Cardiac fibroblast (primary cell): ENCODE measurements around the gene ADAT1.

Source experiments
- DNase-seq, 2 donors: peaks; one replicate each; pipeline versions ENCODE4 v3.0.0 to v3.0.0-alpha.2; 2010; ENCODE audit warnings: low read depth in 2 of 2
- H3K4me3 ChIP-seq, 2 donors: replicated peaks in 1 of 2; 1 replicate in 1 of 2; 2 replicates in 1 of 2; pipeline ENCODE4 v1.5.1; 2011; ENCODE audit warnings: low read depth in 2 of 2, low read length in 2 of 2, mild to moderate bottlenecking in 2 of 2, moderate library complexity in 1 of 2
- TF ChIP-seq, protein P1 (sequence below): IDR thresholded peaks from one replicate; pipeline ENCODE4 v1.5.1; 2011; ENCODE audit warnings: low read depth, mild to moderate bottlenecking, low read length, inconsistent platforms

The ADAT1 gene

DNA sequence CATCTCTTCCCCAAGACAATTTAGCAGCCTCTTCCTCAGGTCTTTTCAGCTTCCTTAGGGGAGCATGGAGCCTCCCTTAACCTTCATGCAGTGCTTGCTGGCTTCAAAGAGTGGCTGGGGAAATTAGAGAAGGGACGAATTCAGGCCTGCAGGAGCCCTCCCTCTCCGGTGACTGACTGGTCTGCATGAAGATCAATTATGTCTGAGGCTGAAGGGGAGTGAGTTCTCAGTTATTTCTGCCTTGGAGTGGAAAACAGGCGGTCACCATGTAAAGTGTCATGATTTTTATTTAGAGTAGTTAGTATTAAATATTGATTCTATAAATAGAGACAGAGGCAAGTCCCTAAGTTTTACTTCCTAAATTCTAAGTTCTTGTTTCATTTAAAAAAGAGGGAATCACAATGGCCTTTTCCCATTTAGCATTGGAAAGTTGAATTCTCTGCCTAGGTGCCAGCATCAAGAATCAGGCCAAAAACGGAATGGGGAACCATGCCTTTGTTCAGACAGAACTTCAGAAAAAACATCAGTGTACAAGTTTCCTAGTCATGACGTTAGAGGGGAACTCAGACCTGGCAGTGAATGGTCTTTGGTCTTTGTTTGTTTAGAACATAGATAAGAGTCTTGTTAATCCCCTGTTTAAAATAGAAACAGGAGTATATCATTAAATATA is 52.5 kb downstream of the ADAT1 start:
- TF ChIP-seq, protein P1, sequence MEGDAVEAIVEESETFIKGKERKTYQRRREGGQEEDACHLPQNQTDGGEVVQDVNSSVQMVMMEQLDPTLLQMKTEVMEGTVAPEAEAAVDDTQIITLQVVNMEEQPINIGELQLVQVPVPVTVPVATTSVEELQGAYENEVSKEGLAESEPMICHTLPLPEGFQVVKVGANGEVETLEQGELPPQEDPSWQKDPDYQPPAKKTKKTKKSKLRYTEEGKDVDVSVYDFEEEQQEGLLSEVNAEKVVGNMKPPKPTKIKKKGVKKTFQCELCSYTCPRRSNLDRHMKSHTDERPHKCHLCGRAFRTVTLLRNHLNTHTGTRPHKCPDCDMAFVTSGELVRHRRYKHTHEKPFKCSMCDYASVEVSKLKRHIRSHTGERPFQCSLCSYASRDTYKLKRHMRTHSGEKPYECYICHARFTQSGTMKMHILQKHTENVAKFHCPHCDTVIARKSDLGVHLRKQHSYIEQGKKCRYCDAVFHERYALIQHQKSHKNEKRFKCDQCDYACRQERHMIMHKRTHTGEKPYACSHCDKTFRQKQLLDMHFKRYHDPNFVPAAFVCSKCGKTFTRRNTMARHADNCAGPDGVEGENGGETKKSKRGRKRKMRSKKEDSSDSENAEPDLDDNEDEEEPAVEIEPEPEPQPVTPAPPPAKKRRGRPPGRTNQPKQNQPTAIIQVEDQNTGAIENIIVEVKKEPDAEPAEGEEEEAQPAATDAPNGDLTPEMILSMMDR: no peak
- no peak overlapping the region for H3K4me3 ChIP-seq
- no peak for DNase-seq

DNA sequence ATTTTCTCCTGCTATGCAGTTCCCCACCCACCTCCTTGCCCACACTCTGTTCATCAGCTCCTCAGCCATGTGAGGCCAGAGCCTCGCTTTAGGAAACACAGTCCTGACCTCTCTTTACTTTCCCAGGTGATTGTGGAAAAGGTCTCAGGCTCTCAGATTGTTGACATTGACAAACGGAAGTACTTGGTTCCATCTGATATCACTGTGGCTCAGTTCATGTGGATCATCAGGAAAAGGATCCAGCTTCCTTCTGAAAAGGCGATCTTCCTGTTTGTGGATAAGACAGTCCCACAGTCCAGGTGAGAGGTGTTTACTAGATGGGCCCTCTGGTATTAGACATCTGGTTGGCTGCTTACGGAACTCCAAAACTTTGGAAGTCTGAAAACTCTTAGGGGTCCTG is 55.2 kb downstream of the ADAT1 start:
- H3K4me3 ChIP-seq: no peak overlapping the region
- TF ChIP-seq, protein P1: no peak
- DNase-seq: no peak

DNA sequence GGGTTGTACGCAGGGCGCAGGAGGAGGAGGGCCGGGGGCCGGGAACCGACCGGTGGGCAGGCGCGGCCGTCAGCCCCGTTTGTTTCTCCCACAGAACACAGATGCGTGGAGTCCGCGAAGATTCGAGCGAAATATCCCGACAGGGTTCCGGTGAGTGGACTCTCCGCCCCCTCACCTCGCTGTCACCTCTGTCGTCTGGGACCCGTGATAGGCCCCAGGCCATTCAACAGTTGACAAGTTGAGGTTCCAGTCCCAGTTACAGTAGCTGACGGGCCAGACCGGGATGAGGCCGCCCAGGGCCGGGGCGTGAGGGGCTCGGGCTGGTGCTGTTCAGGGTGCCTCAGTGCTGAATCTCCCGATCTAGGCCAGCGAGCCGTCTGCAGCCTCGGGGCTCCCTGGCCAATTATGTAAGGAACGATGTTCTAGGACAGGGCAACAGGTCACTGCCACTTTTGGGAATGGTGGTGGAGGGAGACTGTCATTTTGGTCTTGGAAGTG is 56.3 kb downstream of the ADAT1 start:
- peak in 1 of 2 donors; percentile 3 for DNase-seq

DNA sequence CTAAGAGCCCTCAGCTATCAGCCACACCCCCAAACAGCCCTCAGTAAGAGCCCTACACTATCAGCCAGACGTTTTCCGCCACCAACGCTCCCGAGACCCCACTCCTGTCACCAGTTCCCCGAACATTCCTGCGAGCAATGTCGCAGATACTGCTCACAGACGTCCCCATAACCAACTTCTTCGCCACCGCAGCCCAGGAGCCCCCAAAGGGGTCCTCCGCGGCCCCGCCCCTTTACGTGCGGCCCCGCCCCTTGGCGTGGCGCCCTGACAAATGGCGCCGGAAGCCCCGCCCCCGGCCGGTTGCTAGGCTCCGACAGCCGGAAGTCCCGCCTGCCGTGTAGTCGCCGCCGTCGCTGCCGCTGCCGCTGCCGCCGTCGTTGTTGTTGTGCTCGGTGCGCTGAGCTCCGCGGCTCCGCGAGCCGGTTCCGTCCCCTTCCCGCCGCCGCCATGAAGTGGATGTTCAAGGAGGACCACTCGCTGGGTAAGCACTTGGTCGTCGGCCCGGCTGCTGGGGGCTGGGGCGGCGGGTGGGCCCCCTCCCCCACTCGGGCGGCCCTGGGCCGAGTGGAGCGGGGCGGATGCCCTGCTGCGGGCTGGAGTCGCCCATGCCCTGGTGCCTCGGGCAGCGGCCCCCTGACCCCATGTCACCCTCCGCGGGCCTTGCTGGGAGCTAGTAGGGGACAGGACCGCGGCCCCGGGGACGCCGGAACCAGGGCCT is 56.9 kb downstream of the ADAT1 start, which contains the start of gene GABARAPL2:
TSS of gene GABARAPL2 (plus strand) at position 340 of the 718 bp plus-strand sequence. CDS start at position 448, 108 bp downstream.
- TF ChIP-seq, protein P1: no peak
- H3K4me3 ChIP-seq: peak within 1 kb of the TSS; percentile 94 to 95
- DNase-seq: peak; percentile 77 to 80

More for the DNA sequence above, 56.3 kb downstream of the ADAT1 start:
- peak overlapping the region; percentile 94 to 95 for H3K4me3 ChIP-seq
- TF ChIP-seq, protein P1: no peak

DNA sequence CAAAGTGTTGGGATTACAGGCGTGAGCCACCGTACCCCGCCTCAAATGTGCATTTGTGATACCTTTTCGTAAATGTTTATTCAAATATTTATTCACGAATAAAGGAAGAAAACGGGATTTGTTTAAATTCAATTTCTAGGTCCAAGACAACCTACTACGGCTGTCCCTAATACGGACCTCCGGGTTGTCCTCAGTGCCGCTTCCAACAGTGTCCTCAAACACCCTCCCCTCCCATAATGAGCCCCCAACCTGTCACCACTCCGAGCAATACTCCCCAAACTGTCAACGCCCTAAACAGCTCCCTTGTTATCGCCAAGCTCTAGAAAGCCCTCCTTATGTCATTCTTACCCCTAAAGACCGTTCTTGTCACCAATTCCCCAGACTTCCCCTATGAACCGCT is 57.4 kb downstream of the ADAT1 start:
- TF ChIP-seq, protein P1: no peak
- DNase-seq: peak in 1 of 2 donors; percentile 4
- peak overlapping the region; percentile 94 to 95 for H3K4me3 ChIP-seq

DNA sequence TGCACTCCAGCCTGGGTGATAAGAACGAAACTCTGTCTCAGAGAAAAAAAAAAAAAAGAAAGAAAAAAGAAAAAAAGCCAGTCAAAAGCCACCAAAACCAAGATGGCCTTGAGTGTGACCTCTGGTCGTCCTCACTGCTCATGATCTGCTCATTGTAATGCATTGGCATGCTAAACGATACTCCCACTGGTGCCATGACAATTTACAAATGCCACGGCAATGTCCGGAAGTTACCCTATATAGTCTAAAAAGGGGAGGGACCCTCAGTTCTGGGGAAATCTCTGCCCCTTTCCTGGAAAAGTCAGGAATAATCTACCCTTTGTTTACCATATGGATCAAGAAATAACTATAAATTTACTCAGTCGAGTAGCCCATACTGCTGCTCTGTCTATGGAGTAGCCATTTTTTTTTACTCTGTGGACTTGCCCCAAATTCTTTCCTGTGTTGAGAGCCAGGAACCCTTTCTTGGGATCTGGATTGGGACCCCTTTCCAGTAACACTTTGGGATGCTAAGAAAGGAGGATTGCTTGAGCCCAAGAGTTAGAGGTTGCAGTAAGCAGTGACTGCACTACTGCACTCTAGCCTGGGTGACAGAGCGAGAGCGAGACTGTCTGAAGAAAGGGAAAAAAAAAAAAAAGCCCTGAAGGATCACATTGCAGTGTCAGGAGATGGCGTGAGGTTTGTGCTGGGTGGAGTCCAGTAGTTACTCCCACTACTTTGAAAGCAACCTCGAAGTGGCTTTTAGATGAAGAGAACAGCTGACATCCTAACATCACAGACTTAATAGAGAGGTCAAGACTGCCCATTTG is 63.3 kb downstream of the ADAT1 start:
- H3K4me3 ChIP-seq: no peak overlapping the region
- DNase-seq: peak; percentile 61 to 73
- TF ChIP-seq, protein P1: no peak
